Measurements from ENCODE around the gene CRTC2. TPM values are rescaled to one million over a fixed set of nuclear protein-coding genes. Genes with fewer than 3 reads are reported as not detected.

Gene CRTC2
- total and polyA plus RNA-seq, 4 donors, result 14.4 to 71.0 (median 40.4) TPM

- peaks cover 7 to 9% of the 10 kb centered on the region in 2 donors for H3K36me3 ChIP-seq (ENCODE audit: control insufficient read depth in 1 of 2, insufficient read depth in 2 of 2, low read length in 1 of 2)
- ATAC-seq (ENCODE audit: low FRiP score), result peak; percentile 92
- intact Hi-C loops (cut with DNase I), result loop anchor here (2.0 to 5.0 kb wide), 3 partner anchors 36 to 149 kb away; no protein-coding TSS in a partner anchor
Measured at GRCh38 chr1:153946622-153947241, 11.7 kb downstream of the CRTC2 start, which contains the start of gene DENND4B. Gene DENND4B (minus strand): TSS chr1:153946718. CDS start chr1:153944374, 2,344 bp downstream.

GRCh38 chr1:153945795-153946621 is 12.4 kb downstream of the CRTC2 start:
- Histone ChIP-seq H3K4me1 (ENCODE audit: control insufficient read depth in 1 of 2, insufficient read depth in 2 of 2, low read length in 2 of 2) (no peaks in the 10 kb centered on the region), H3K4me3 (ENCODE audit: low read length in 2 of 2) (peak overlapping the region; percentile 93 to 97), H3K27me3 (ENCODE audit: control insufficient read depth in 1 of 2, insufficient read depth in 2 of 2, low read length in 1 of 2) (no peaks in the 10 kb centered on the region), H3K36me3 (ENCODE audit: control insufficient read depth in 1 of 2, insufficient read depth in 2 of 2, low read length in 1 of 2) (peaks cover 2 to 7% of the 10 kb centered on the region in 2 donors), H3K9me3 (ENCODE audit: control insufficient read depth, low read length) (no peaks in the 10 kb centered on the region), H3K27ac (ENCODE audit: low read depth in 1 of 2, low read length in 2 of 2) (peak overlapping the region; percentile 47 to 76)
- DNase-seq, result peak; percentile 95 to 96
- WGBS, 2 donors, result 0 to 1% methylated on average over 44 to 95 of the region's 95 CpGs
- intact Hi-C loops (cut with DNase I), result loop anchor here (1.0 to 5.0 kb wide), 4 partner anchors 23 to 149 kb away; no protein-coding TSS in a partner anchor
- ATAC-seq (ENCODE audit: low FRiP score), result peak; percentile 91

More at GRCh38 chr1:153946622-153947241, 11.7 kb downstream of the CRTC2 start, which contains the start of gene DENND4B:
- Histone ChIP-seq H3K27ac (ENCODE audit: low read depth in 1 of 2, low read length in 2 of 2) (peak within 1 kb of the TSS; percentile 47 to 76), H3K4me3 (ENCODE audit: low read length in 2 of 2) (peak within 1 kb of the TSS; percentile 93 to 97), H3K9me3 (ENCODE audit: control insufficient read depth, low read length) (no peaks in the 10 kb centered on the region), H3K27me3 (ENCODE audit: control insufficient read depth in 1 of 2, insufficient read depth in 2 of 2, low read length in 1 of 2) (no peaks in the 10 kb centered on the region), H3K4me1 (ENCODE audit: control insufficient read depth in 1 of 2, insufficient read depth in 2 of 2, low read length in 2 of 2) (no peaks in the 10 kb centered on the region)
- 8% methylated on average over 26 to 28 of the region's 28 CpGs for WGBS, 2 donors
- DNase-seq, result peak; percentile 92 to 94

GRCh38 chr1:153945131-153945794 is 13.1 kb downstream of the CRTC2 start:
- H3K9me3 ChIP-seq (ENCODE audit: control insufficient read depth, low read length), result no peaks in the 10 kb centered on the region
- H3K27me3 ChIP-seq (ENCODE audit: control insufficient read depth in 1 of 2, insufficient read depth in 2 of 2, low read length in 1 of 2), result no peaks in the 10 kb centered on the region
- peaks cover 2 to 7% of the 10 kb centered on the region in 2 donors for H3K36me3 ChIP-seq (ENCODE audit: control insufficient read depth in 1 of 2, insufficient read depth in 2 of 2, low read length in 1 of 2)
- no peaks in the 10 kb centered on the region for H3K4me1 ChIP-seq (ENCODE audit: control insufficient read depth in 1 of 2, insufficient read depth in 2 of 2, low read length in 2 of 2)
- intact Hi-C loops (cut with DNase I), result loop anchor here (1.0 to 5.0 kb wide), 3 partner anchors 22 to 148 kb away; no protein-coding TSS in a partner anchor
- 37 to 41% methylated on average over 12 of the region's 12 CpGs for WGBS, 2 donors
- H3K27ac ChIP-seq (ENCODE audit: low read depth in 1 of 2, low read length in 2 of 2), result peak overlapping the region; percentile 17 to 76
- H3K4me3 ChIP-seq (ENCODE audit: low read length in 2 of 2), result peak overlapping the region; percentile 93 to 97
- DNase-seq (peak in 1 of 2 donors; percentile 83), ATAC-seq (ENCODE audit: low FRiP score) (peak; percentile 63)

GRCh38 chr1:153944827-153945117 is 13.6 kb downstream of the CRTC2 start:
- no peak overlapping the region for H3K4me3 ChIP-seq (ENCODE audit: low read length in 2 of 2)
- WGBS, 2 donors, result 78 to 81% methylated on average over 3 of the region's 3 CpGs
- no peaks in the 10 kb centered on the region for H3K4me1 ChIP-seq (ENCODE audit: control insufficient read depth in 1 of 2, insufficient read depth in 2 of 2, low read length in 2 of 2)
- no peak overlapping the region for H3K27ac ChIP-seq (ENCODE audit: low read depth in 1 of 2, low read length in 2 of 2)
- peak in 1 of 2 donors; percentile 0 for DNase-seq
- H3K9me3 ChIP-seq (ENCODE audit: control insufficient read depth, low read length), result no peaks in the 10 kb centered on the region
- intact Hi-C loops (cut with DNase I), result loop anchor here (1.0 to 5.0 kb wide), 3 partner anchors 21 to 147 kb away; no protein-coding TSS in a partner anchor
- H3K36me3 ChIP-seq (ENCODE audit: control insufficient read depth in 1 of 2, insufficient read depth in 2 of 2, low read length in 1 of 2), result peaks cover 2 to 7% of the 10 kb centered on the region in 2 donors
- no peak for ATAC-seq (ENCODE audit: low FRiP score)
- H3K27me3 ChIP-seq (ENCODE audit: control insufficient read depth in 1 of 2, insufficient read depth in 2 of 2, low read length in 1 of 2), result no peaks in the 10 kb centered on the region

- DNase-seq, result peak; percentile 51 to 76
- no peaks in the 10 kb centered on the region for H3K27me3 ChIP-seq (ENCODE audit: control insufficient read depth in 1 of 2, insufficient read depth in 2 of 2, low read length in 1 of 2)
- no peak for ATAC-seq (ENCODE audit: low FRiP score)
- no peak overlapping the region for H3K4me3 ChIP-seq (ENCODE audit: low read length in 2 of 2)
- no peaks in the 10 kb centered on the region for H3K9me3 ChIP-seq (ENCODE audit: control insufficient read depth, low read length)
- peaks cover 2 to 7% of the 10 kb centered on the region in 2 donors for H3K36me3 ChIP-seq (ENCODE audit: control insufficient read depth in 1 of 2, insufficient read depth in 2 of 2, low read length in 1 of 2)
- H3K4me1 ChIP-seq (ENCODE audit: control insufficient read depth in 1 of 2, insufficient read depth in 2 of 2, low read length in 2 of 2), result no peaks in the 10 kb centered on the region
- intact Hi-C loops (cut with DNase I), result no loop called here
- H3K27ac ChIP-seq (ENCODE audit: low read depth in 1 of 2, low read length in 2 of 2), result no peak overlapping the region
- 79 to 83% methylated on average over 15 of the region's 15 CpGs for WGBS, 2 donors
Measured at GRCh38 chr1:153944005-153944826, 14.2 kb downstream of the CRTC2 start.

- ATAC-seq (ENCODE audit: low FRiP score) (no peak), DNase-seq (peak; percentile 21 to 63)
- intact Hi-C loops (cut with DNase I), result no loop called here
- no peaks in the 10 kb centered on the region for H3K4me1 ChIP-seq (ENCODE audit: control insufficient read depth in 1 of 2, insufficient read depth in 2 of 2, low read length in 2 of 2)
- H3K36me3 ChIP-seq (ENCODE audit: control insufficient read depth in 1 of 2, insufficient read depth in 2 of 2, low read length in 1 of 2), result peaks cover 0 to 3% of the 10 kb centered on the region in 2 donors
- H3K27ac ChIP-seq (ENCODE audit: low read depth in 1 of 2, low read length in 2 of 2), result no peak overlapping the region
- 86 to 89% methylated on average over 11 of the region's 11 CpGs for WGBS, 2 donors
- H3K4me3 ChIP-seq (ENCODE audit: low read length in 2 of 2), result no peak overlapping the region
- no peaks in the 10 kb centered on the region for H3K9me3 ChIP-seq (ENCODE audit: control insufficient read depth, low read length)
- no peaks in the 10 kb centered on the region for H3K27me3 ChIP-seq (ENCODE audit: control insufficient read depth in 1 of 2, insufficient read depth in 2 of 2, low read length in 1 of 2)
Measured at GRCh38 chr1:153942766-153943549, 15.5 kb downstream of the CRTC2 start.

- Histone ChIP-seq H3K4me1 (ENCODE audit: control insufficient read depth in 1 of 2, insufficient read depth in 2 of 2, low read length in 2 of 2) (no peaks in the 10 kb centered on the region), H3K9me3 (ENCODE audit: control insufficient read depth, low read length) (no peaks in the 10 kb centered on the region), H3K36me3 (ENCODE audit: control insufficient read depth in 1 of 2, insufficient read depth in 2 of 2, low read length in 1 of 2) (no peaks in the 10 kb centered on the region), H3K4me3 (ENCODE audit: low read length in 2 of 2) (no peak overlapping the region), H3K27ac (ENCODE audit: low read depth in 1 of 2, low read length in 2 of 2) (no peak overlapping the region), H3K27me3 (ENCODE audit: control insufficient read depth in 1 of 2, insufficient read depth in 2 of 2, low read length in 1 of 2) (no peaks in the 10 kb centered on the region)
- DNase-seq (peak; percentile 47 to 74), ATAC-seq (ENCODE audit: low FRiP score) (no peak)
- WGBS, 2 donors, result 94% methylated on average over 34 of the region's 34 CpGs
- intact Hi-C loops (cut with DNase I), result no loop called here
Measured at GRCh38 chr1:153941826-153942725, 16.3 kb downstream of the CRTC2 start.

Measured in aorta (tissue), 5 donors.